Transverse colon (tissue), 4 donors: ENCODE measurements around the gene FRRS1.

Source experiments
- CTCF ChIP-seq, 5 experiments: fragments of 200-600 bp in 3 of 5; fragments of 450-650 bp in 2 of 5; sonication (generic) in 3 of 5; IDR thresholded peaks; 1 replicate in 2 of 5; 2 replicates in 3 of 5; pipeline ENCODE4 v1.5.1; 2016 to 2017; ENCODE audit warnings: antibody characterized with exemption in 5 of 5, inconsistent platforms in 3 of 5, mild to moderate bottlenecking in 2 of 5, moderate library complexity in 1 of 5
- POLR2A ChIP-seq: fragments of 450-650 bp; IDR thresholded peaks from one replicate; pipeline ENCODE4 v1.6.1; 2016; ENCODE audit warnings: antibody characterized with exemption, mild to moderate bottlenecking, moderate library complexity
- POLR2AphosphoS5 ChIP-seq, 3 donors: sonication (generic); formaldehyde crosslinking; IDR thresholded peaks; one replicate each; pipeline ENCODE4 v1.6.1; 2016; ENCODE audit warnings: antibody characterized with exemption in 3 of 3

- no peak for TF ChIP-seq CTCF (IDR thresholded peaks at IDR 0.05)
- no peak for TF ChIP-seq POLR2AphosphoS5 (IDR thresholded peaks at IDR 0.05)
- TF ChIP-seq POLR2A: no peak
These were observed 84.1 kb downstream of the FRRS1 start for GRCh38 chr1:99682291-99682751.
